Measurements from ENCODE around the gene KIAA1671.

The KIAA1671 gene

DNA sequence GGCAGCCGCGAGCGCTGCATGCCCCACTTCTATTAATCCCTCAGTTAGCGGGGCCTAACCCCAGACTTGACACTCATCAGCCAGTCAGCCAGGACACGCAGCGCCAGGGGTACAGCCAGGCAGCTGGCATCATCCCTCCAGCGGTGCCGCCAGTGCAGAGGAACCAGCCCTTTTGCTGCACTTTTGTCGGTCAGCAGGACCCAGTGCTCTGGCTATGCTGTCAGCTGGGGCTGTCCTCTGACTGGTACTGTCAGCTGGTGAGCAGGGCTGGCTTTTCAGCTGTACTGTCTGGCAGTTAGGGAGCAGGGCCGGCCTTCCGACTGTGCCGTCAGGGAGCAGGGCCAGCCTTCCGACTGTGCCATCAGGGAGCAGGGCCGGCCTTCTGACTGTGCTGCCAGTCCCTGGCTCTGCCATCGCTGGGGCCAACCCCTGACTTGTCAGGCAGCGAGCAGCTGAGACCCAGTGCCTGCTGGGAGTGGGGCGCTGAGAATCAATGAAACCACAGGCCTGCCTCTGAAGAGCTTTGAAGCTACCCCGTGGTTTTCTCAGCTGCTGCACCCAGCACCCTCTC is 115.4 kb downstream of the KIAA1671 start:
- Histone ChIP-seq H3K36me3 (replicated peaks) (no peaks in the 10 kb centered on the region), H3K27ac (no peak overlapping the region), H3K27me3 (replicated peaks) (peaks cover 2% of the 10 kb centered on the region), H3K4me3 (ENCODE audit: low read depth, low read length) (no peak overlapping the region)
- in situ Hi-C loops (cut with HindIII; ENCODE audit: low pct_ligation_motif_present, low sequenced_read_pairs) = no loop called here
- TF ChIP-seq, protein P1, sequence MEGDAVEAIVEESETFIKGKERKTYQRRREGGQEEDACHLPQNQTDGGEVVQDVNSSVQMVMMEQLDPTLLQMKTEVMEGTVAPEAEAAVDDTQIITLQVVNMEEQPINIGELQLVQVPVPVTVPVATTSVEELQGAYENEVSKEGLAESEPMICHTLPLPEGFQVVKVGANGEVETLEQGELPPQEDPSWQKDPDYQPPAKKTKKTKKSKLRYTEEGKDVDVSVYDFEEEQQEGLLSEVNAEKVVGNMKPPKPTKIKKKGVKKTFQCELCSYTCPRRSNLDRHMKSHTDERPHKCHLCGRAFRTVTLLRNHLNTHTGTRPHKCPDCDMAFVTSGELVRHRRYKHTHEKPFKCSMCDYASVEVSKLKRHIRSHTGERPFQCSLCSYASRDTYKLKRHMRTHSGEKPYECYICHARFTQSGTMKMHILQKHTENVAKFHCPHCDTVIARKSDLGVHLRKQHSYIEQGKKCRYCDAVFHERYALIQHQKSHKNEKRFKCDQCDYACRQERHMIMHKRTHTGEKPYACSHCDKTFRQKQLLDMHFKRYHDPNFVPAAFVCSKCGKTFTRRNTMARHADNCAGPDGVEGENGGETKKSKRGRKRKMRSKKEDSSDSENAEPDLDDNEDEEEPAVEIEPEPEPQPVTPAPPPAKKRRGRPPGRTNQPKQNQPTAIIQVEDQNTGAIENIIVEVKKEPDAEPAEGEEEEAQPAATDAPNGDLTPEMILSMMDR (IDR thresholded peaks at IDR 0.05; ENCODE audit: low read depth, low read length, missing control alignments) = no peak
- DNase-seq = no peak

DNA sequence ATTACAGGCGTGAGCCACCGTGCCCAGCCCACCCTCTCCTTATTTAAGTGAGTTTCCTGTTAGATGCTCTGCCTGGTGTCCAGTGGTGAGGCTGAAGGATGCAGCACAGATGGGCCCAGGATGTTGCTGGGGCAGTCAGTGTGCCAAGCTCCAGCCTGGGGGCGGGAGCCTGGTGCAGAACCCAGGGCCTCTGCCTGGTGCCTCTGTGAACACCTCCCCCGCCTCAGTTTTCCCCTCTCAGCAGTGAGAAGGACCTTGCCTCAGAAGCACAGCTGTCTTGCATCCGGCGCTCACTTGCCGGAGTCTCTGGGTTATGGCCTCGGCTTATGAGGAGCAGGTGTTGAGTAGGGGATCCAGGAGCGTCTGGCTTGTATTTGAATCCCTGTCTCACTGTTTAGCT is 116.2 kb downstream of the KIAA1671 start:
- no peak overlapping the region for H3K27ac ChIP-seq
- no peak overlapping the region for H3K4me3 ChIP-seq (ENCODE audit: low read depth, low read length)
- TF ChIP-seq, protein P1 (IDR thresholded peaks at IDR 0.05; ENCODE audit: low read depth, low read length, missing control alignments) = no peak
- in situ Hi-C loops (cut with HindIII; ENCODE audit: low pct_ligation_motif_present, low sequenced_read_pairs) = no loop called here
- no peak for DNase-seq
- H3K36me3 ChIP-seq (replicated peaks) = no peaks in the 10 kb centered on the region
- H3K27me3 ChIP-seq (replicated peaks) = peaks cover 2% of the 10 kb centered on the region

DNA sequence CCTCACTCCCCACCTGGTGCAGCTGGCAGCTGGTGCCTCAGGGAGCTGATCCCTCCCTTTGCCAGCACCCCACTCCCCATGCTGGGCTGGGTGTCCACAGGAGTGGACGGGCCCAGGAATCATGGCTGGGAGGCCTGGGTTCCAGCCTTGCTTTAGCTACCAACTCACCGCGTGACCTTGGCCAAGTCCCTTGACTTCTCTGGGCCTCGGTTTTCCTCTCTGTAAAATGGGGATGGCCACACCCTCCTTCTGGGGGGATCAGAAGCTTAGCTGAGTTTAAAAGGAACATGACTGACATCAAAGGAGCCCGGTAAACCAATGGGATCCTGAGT is 116.9 kb downstream of the KIAA1671 start:
- Histone ChIP-seq H3K27ac (no peak overlapping the region), H3K36me3 (replicated peaks) (no peaks in the 10 kb centered on the region), H3K4me3 (ENCODE audit: low read depth, low read length) (no peak overlapping the region), H3K27me3 (replicated peaks) (peaks cover 2% of the 10 kb centered on the region)
- TF ChIP-seq, protein P1 (IDR thresholded peaks at IDR 0.05; ENCODE audit: low read depth, low read length, missing control alignments) = no peak
- in situ Hi-C loops (cut with HindIII; ENCODE audit: low pct_ligation_motif_present, low sequenced_read_pairs) = no loop called here
- DNase-seq = no peak

DNA sequence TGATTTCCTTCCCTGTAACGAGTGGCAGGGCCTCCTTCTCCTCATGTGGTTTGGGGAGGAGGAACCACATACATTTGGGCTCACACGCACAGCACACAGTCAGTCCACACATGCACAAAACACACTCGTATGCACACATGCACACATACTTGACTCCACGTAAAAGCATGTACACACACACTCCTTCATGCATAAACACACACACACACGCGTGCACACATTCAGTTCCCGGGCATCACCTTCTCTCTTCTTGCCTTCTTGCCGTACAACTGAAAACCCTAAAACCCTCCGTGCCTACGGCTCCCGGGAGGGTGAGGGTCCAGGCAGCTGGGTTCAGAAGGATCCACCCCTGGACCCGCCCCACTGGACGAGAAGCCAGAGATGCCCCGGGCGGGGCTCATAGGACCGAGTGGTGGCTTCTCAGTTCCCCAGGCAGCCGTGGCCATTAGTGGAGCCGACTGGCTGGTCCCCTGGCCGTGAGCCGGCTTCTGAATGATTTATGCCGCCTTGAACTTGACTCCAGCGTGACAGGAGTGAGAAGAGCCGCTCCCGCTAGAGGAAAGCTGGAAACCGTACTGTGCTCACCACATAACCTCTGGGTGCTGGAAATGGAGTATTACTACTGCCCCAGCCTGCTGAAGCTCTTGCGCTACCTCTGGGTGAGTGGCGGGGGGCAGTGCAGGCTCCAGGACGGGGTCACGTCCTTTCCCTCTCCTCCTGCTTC is 117.4 kb downstream of the KIAA1671 start:
- no peak overlapping the region for H3K4me3 ChIP-seq (ENCODE audit: low read depth, low read length)
- in situ Hi-C loops (cut with HindIII; ENCODE audit: low pct_ligation_motif_present, low sequenced_read_pairs) = no loop called here
- no peak overlapping the region for H3K27ac ChIP-seq
- TF ChIP-seq, protein P1 (IDR thresholded peaks at IDR 0.05; ENCODE audit: low read depth, low read length, missing control alignments) = no peak
- peaks cover 2% of the 10 kb centered on the region for H3K27me3 ChIP-seq (replicated peaks)
- no peaks in the 10 kb centered on the region for H3K36me3 ChIP-seq (replicated peaks)
- DNase-seq = no peak

DNA sequence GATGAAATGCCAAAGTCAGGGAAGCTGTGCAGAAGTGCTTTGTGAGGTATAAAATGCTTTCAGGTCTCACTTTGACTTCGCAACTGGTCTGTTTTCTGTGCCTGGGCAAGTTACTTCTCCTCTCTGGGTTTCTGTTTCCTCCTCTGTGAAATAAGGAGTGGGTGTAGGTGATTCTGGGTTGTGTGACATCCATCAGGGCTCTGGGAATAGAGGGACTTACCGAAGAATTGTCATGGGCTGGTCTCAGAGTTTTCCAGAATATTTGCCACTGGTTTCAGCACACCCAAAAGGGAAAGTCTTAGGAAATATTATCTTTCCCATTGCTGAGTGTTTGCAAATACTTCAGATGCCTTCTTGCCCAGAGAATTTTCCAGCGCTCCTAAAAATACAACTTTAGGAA is 118.4 kb downstream of the KIAA1671 start:
- DNase-seq = no peak
- Histone ChIP-seq H3K36me3 (replicated peaks) (no peaks in the 10 kb centered on the region), H3K27me3 (replicated peaks) (peaks cover 2% of the 10 kb centered on the region), H3K4me3 (ENCODE audit: low read depth, low read length) (no peak overlapping the region), H3K27ac (no peak overlapping the region)
- in situ Hi-C loops (cut with HindIII; ENCODE audit: low pct_ligation_motif_present, low sequenced_read_pairs) = no loop called here
- TF ChIP-seq, protein P1 (IDR thresholded peaks at IDR 0.05; ENCODE audit: low read depth, low read length, missing control alignments) = no peak

DNA sequence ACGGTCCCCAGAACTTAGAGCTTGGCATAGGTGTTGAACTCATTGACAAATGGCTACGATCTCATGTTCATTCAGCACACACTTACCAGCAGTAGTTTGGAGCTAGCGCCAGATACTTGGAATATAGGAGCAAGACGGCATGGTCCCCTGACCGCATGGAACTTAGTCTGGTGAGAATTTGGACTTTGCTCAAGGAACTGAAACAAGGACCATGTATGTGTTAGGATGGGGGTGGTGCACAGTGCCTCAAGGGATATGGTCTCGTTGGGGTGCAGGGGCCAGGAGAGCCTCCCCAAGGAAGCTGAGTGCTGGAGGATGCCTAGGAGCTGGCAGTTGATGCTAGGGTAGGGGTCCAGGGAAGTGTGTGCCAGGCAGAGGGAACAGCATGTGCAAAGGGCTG is 119.2 kb downstream of the KIAA1671 start:
- peaks cover 2% of the 10 kb centered on the region for H3K27me3 ChIP-seq (replicated peaks)
- H3K27ac ChIP-seq = no peak overlapping the region
- no peak overlapping the region for H3K4me3 ChIP-seq (ENCODE audit: low read depth, low read length)
- no peaks in the 10 kb centered on the region for H3K36me3 ChIP-seq (replicated peaks)
- in situ Hi-C loops (cut with HindIII; ENCODE audit: low pct_ligation_motif_present, low sequenced_read_pairs) = no loop called here
- TF ChIP-seq, protein P1 (IDR thresholded peaks at IDR 0.05; ENCODE audit: low read depth, low read length, missing control alignments) = no peak
- DNase-seq = no peak

Measured in brain microvascular endothelial cell (primary cell).